HG02623 (cell line): ENCODE measurements around the gene INCENP.

Experiments
- ATAC-seq: cut with Tn5 transposase; IDR thresholded peaks from one replicate; pipeline ENCODE4 v1.9.1; 2021; ENCODE audit warnings: moderate library complexity; ENCODE audit not compliant: unreplicated experiment

Gene INCENP

GRCh38 chr11:62124186-62125113 lies 639 bp downstream of the INCENP start:
- peak; percentile 5 for ATAC-seq

GRCh38 chr11:62125316-62125715 lies 1.5 kb downstream of the INCENP start:
- no peak for ATAC-seq

DNA sequence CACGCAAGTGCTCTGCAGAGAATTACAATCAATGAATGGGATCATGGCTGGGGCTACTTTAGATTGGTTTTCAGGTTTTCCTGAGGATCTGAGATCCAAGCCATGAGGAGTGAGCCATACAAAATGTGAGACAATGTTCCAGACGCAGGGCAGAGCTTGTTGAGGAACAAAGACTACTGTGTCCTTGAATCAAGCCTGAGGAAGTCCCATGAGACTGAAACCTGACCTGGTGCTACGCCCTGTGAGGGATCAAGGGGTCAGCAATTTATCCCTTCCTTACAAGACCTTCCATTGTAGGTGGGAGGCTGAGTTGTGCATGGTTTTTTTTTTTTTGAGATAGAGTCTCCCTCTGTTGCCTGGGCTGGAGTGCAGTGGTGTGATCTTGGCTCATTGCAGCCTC lies 2.1 kb downstream of the INCENP start:
- no peak for ATAC-seq

GRCh38 chr11:62127426-62127825 lies 3.6 kb downstream of the INCENP start:
- no peak for ATAC-seq

DNA sequence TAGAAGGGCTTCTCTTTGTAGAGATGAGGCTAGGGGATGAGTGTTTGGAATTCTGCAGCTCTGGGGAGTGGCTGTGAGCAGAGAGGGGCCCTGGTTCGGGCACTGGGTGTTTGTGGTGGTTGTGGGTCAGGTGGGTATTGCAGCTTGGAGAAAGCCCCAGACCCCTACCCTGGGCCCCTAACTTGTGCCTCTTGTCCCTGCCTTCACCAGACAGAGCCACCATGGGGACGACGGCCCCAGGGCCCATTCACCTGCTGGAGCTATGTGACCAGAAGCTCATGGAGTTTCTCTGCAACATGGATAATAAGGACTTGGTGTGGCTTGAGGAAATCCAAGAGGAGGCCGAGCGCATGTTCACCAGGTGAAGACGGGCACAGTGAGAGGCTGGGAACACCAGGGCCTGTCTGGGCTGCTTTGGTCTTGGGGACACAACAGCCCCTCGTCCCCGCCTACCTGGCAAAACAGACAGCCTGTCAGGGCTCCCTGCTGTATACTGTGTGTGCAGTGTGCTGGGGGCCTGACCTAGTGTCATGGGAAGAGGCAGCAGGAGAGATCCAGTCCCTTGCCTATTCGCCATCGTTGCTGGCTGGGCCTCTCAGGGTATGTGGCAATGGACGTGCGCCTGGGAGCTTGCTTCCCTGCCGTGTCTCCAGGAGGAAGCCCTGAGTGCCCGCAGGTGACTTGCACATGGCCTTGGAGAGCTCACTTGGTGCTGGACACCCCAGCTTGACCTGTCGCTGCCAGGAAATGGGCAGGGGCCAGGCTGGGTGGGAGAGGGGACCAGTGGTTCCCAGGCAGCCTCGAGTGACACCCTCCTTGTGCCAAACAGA lies 4.3 kb downstream of the INCENP start:
- no peak for ATAC-seq

DNA sequence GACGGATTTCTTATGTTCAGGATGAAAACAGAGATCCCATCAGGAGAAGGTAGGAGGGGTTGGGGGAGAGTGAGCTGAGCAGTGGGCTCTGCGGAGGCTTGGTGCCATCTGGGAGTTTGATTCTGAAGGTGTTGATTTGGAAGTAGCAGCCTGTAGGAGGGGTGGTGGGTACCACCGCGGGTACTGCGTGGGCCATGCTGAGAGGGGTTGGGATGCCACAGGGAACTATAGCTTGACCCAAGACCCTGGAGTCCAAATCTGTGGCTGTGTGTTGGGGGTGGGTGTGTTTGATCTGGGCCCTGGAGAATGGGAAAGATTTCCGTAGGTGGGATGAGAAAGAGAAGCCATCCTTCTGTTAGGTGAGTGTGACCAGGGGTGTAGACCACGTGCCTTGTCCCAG lies 5.0 kb downstream of the INCENP start:
- no peak for ATAC-seq

- no peak for ATAC-seq
These were observed 5.9 kb downstream of the INCENP start for GRCh38 chr11:62129590-62130282.

DNA sequence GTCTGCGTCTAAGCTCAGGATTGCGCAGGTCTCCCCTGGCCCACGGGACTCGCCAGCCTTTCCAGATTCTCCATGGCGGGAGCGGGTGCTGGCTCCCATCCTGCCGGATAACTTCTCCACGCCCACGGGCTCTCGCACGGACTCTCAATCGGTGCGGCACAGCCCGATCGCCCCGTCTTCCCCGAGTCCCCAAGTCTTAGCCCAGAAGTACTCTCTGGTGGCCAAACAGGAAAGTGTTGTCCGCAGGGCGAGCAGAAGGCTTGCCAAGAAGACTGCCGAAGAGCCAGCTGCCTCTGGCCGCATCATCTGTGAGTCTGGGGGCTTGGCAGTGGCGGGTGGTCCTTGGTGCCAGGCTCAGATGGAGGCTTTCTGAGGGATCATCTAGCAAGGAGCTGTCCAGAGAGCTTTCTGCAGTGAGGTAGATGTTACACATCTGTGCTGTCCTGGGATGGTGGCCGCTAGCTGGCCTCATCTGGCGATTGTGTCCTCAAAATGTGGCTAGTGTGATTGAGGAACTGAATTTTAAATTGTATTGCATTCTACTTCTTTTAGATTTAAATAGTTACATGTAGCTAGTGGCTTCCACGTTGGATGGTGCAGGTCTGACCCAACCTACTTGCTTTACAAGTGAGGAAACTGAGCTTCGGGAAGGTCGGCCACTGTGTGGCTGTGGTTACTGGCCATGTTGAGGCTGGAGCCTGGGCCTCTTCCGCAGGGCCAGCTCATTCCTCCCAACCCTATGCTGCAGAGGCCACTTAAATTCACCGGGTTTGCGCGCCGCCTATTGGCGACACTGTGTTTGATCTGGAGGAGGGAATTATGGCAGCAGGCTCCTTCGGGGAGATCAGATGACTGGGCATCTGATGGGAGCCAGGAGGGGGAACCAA lies 6.7 kb downstream of the INCENP start:
- ATAC-seq, result no peak

- ATAC-seq, result no peak
These were observed 7.3 kb downstream of the INCENP start for GRCh38 chr11:62131170-62131464.

DNA sequence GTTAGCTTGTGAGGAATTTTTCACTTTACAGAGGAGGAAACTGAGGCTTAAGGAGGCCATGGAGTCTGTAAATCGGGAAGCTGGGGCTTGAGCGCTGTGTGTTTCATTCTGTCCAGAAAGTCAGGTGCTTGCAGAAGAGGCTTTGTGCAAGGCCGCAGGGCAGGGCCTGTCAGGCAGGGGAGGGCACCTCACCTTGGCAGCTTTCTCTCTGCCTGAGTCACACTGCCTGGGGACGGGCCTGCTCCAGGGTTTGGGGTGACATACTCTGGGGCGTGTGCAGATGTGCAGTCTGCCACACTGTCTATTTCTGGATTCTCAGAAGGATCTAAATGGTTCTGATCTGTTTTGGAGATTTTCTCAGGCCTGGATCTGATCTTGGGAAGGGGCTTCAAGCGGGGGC lies 8.4 kb downstream of the INCENP start:
- ATAC-seq, result no peak

GRCh38 chr11:62132689-62133293 lies 9.0 kb downstream of the INCENP start:
- no peak for ATAC-seq

- no peak for ATAC-seq
These were observed 9.7 kb downstream of the INCENP start for GRCh38 chr11:62133328-62134065.

- no peak for ATAC-seq
These were observed 13.6 kb downstream of the INCENP start for GRCh38 chr11:62137276-62137861.

DNA sequence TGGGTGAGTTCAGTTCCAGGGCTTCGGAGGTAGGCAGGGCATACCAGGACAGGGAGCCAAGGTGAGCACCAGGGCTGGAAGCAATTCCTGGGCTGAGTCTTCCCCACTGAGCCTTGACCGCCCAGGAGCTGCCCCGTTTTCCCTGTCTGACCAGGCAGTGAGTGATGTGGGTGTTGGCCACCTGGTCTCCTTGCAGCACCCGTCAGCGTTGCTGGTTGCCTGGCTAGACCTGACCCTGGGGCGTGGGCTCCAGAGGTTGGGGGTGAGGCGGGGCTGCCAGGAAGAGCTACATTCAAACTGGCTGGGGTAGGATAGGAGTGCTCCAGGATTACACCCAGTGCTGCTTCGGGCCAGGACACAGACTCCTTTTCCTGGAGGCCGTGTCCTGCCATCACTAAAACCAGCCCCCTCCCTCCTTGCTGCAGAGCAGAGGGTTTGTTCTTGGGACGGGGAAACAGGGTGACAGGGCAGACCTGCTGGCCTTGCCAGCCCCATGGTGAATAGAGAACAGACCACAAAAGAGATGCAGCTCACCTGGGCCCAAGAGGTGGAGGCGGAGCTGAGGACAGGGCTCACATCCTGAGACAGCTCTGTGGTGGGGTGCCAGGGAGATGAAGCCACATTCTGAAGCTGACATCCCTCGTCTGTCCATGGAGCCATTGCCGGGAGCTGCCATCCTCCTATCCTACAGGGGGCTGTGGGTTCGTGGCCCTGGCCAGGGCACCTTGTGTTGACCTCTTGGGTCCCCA lies 14.2 kb downstream of the INCENP start:
- ATAC-seq, result no peak

DNA sequence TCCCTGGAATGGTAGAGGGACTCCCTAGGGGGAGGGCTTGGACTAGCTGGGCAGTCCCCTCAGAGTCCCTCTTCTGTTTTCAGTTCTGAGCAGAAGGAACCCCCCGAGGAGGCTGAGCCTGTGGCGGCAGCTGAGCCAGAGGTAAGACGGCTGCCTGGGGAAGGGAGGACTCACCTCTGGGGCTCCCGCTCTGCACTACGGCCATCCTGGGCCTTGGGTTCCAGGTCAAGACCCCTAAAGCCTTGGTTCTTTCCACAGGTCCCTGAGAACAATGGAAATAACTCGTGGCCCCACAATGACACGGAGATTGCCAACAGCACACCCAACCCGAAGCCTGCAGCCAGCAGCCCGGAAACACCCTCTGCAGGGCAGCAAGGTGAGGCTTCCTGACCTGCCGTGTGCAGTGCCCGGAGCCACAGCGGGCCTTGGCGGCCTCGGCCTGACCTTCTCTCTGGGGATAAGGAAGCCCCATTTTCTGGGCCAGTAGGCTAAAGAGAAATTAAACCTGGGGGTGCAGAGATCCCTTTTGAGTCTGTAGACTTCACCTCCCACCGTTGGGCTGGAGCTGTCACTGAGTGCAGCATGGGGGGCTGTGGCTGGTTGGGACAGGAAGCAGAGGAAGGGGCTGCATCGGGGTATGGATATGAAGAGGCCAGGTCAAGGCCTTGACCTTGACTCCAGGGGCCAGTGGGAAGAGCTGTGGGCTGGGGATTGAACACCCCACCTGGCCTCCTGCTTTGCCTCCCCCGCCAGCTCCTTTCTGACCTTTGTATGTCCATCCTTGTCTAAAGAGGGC lies 15.0 kb downstream of the INCENP start:
- no peak for ATAC-seq

GRCh38 chr11:62139526-62140303 lies 15.9 kb downstream of the INCENP start:
- ATAC-seq, result no peak
